H1 (cell line): ENCODE data around the gene BCAP31. TPM values are rescaled to one million over a fixed set of nuclear protein-coding genes. Genes with fewer than 3 reads are reported as not detected.

Experiments used
- CTCF ChIA-PET: fragments of 300-600 bp; sonication (Branson Sonifier 250); formaldehyde crosslinking; loops from one replicate; lab custom pipeline; 2021; ENCODE audit not compliant: partially characterized antibody; lab: Charles Lee
- POLR2A ChIA-PET: fragments of 300-600 bp; sonication (Branson Sonifier 250); formaldehyde crosslinking; loops from one replicate; lab custom pipeline; 2021; ENCODE audit warnings: inconsistent platforms; ENCODE audit not compliant: partially characterized antibody; lab: Charles Lee
- DNase-seq, 2 experiments: peaks; one replicate each; pipeline versions ENCODE4 v3.0.0 to v3.0.0-alpha.2; 2010 to 2022; ENCODE audit warnings: low spot score in 2 of 2, low read depth in 1 of 2, mixed read lengths in 1 of 2
- FAIRE-seq: peaks from 2 replicates; lab custom pipeline; 2011; peaks lifted over from hg19 to GRCh38; lab: Jason Lieb, UNC
- H2AFZ ChIP-seq: 2 replicates; pipeline ENCODE4 v1.8.1; 2012; ENCODE audit warnings: low read length, inconsistent platforms
- H2AK5ac ChIP-seq: 2 replicates; pipeline ENCODE4 v1.6.1; 2013; ENCODE audit warnings: low read depth, low read length
- H2BK120ac ChIP-seq: replicated peaks from 2 replicates; pipeline ENCODE3; 2013; ENCODE audit warnings: low read depth, low read length, inconsistent platforms
- H2BK12ac ChIP-seq: 2 replicates; pipeline ENCODE4 v1.6.1; 2013; ENCODE audit warnings: low read depth, low read length
- H2BK15ac ChIP-seq: 2 replicates; pipeline ENCODE4 v1.6.1; 2013; ENCODE audit warnings: low read length
- H2BK20ac ChIP-seq: 2 replicates; pipeline ENCODE4 v1.6.1; 2013; ENCODE audit warnings: low read length
- H2BK5ac ChIP-seq: 2 replicates; pipeline ENCODE4 v1.6.1; 2013; ENCODE audit warnings: low read depth, low read length
- H3K14ac ChIP-seq: 2 replicates; pipeline ENCODE4 v1.6.1; 2013; ENCODE audit warnings: inconsistent platforms; ENCODE audit not compliant: insufficient read length
- H3K18ac ChIP-seq: 2 replicates; pipeline ENCODE4 v1.6.1; 2013; ENCODE audit warnings: low read length; ENCODE audit errors: extremely low read depth
- H3K23ac ChIP-seq: 2 replicates; pipeline ENCODE4 v1.6.1; 2013; ENCODE audit warnings: inconsistent platforms; ENCODE audit not compliant: insufficient read length
- H3K23me2 ChIP-seq: 2 replicates; pipeline ENCODE4 v1.6.1; 2013; ENCODE audit warnings: low read depth, low read length
- H3K27ac ChIP-seq: 2 replicates; pipeline ENCODE4 v1.6.1; 2011; ENCODE audit warnings: low read depth, low read length, inconsistent platforms
- H3K27me3 ChIP-seq, 4 experiments: replicated peaks in 1 of 4; 1 replicate in 1 of 4; 2 replicates in 3 of 4; pipeline versions ENCODE4 v1.6.1 to v1.8.1; 2011 to 2013; ENCODE audit warnings: low read length in 3 of 4, mild to moderate bottlenecking in 3 of 4, inconsistent platforms in 2 of 4, mixed read lengths in 2 of 4, moderate library complexity in 1 of 4; ENCODE audit not compliant: control insufficient read depth in 3 of 4, insufficient read depth in 3 of 4; ENCODE audit errors: extremely low read depth in 1 of 4
- H3K36me3 ChIP-seq, 4 experiments: 2 replicates each; pipeline versions ENCODE4 v1.6.1 to v1.8.1; 2011 to 2013; ENCODE audit warnings: mild to moderate bottlenecking in 4 of 4, low read length in 3 of 4, moderate library complexity in 2 of 4, control low read depth in 1 of 4, inconsistent platforms in 1 of 4; ENCODE audit not compliant: insufficient read depth in 4 of 4, control insufficient read depth in 2 of 4
- H3K4ac ChIP-seq: replicated peaks from 2 replicates; pipeline ENCODE3; 2013; ENCODE audit warnings: low read length, low read depth, mixed read lengths, inconsistent platforms; ENCODE audit not compliant: insufficient read length
- H3K4me1 ChIP-seq, 4 experiments: replicated peaks in 1 of 4; 1 replicate in 1 of 4; 2 replicates in 3 of 4; pipeline versions ENCODE4 v1.6.1 to v1.8.1; 2011 to 2013; ENCODE audit warnings: low read length in 3 of 4, inconsistent platforms in 2 of 4, mixed read lengths in 1 of 4; ENCODE audit not compliant: insufficient read depth in 4 of 4, control insufficient read depth in 3 of 4
- H3K4me2 ChIP-seq, 2 experiments: 2 replicates each; pipeline versions ENCODE4 v1.6.1 to v1.8.1; 2011 to 2013; ENCODE audit warnings: low read depth in 2 of 2, low read length in 2 of 2, control low read depth in 1 of 2, inconsistent platforms in 1 of 2, mild to moderate bottlenecking in 1 of 2; ENCODE audit not compliant: insufficient read depth in 1 of 2
- H3K4me3 ChIP-seq, 4 experiments: fragments of 200-600, 300-600 bp in 1 of 4; sonication (generic), shearing (Covaris generic), sonication (Bioruptor Twin) in 1 of 4; 2 replicates each; pipeline versions ENCODE4 v1.5.1 to v1.8.1; 2011 to 2016; ENCODE audit warnings: low read length in 4 of 4, low read depth in 3 of 4, control low read depth in 2 of 4, inconsistent platforms in 2 of 4, mild to moderate bottlenecking in 2 of 4, mixed read lengths in 1 of 4, moderate library complexity in 1 of 4; ENCODE audit not compliant: insufficient read depth in 2 of 4; ENCODE audit errors: extremely low read depth in 1 of 4
- H3K56ac ChIP-seq: replicated peaks from 2 replicates; pipeline ENCODE3; 2013; ENCODE audit warnings: low read depth, mild to moderate bottlenecking, mixed read lengths, low read length, inconsistent platforms; ENCODE audit not compliant: insufficient read length
- H3K79me1 ChIP-seq: 2 replicates; pipeline ENCODE4 v1.6.1; 2013; ENCODE audit warnings: low read depth, low read length, control low read depth
- H3K79me2 ChIP-seq, 2 experiments: 2 replicates each; pipeline versions ENCODE4 v1.6.1 to v1.8.1; 2012 to 2013; ENCODE audit warnings: low read length in 2 of 2, mild to moderate bottlenecking in 2 of 2, inconsistent platforms in 1 of 2; ENCODE audit not compliant: insufficient read depth in 2 of 2, control insufficient read depth in 1 of 2
- H3K9ac ChIP-seq, 4 experiments: replicated peaks in 1 of 4; 1 replicate in 1 of 4; 2 replicates in 3 of 4; pipeline versions ENCODE4 v1.6.1 to v1.8.1; 2011 to 2013; ENCODE audit warnings: low read depth in 3 of 4, low read length in 3 of 4, control low read depth in 2 of 4, mild to moderate bottlenecking in 2 of 4, moderate library complexity in 2 of 4, inconsistent platforms in 1 of 4; ENCODE audit errors: extremely low read depth in 1 of 4
- H3K9me3 ChIP-seq, 2 experiments: 2 replicates each; pipeline versions ENCODE4 v1.6.1 to v1.8.1; 2012 to 2013; ENCODE audit warnings: mild to moderate bottlenecking in 2 of 2, moderate library complexity in 2 of 2, control low read depth in 1 of 2, inconsistent platforms in 1 of 2, low read depth in 1 of 2, low read length in 1 of 2, mixed read lengths in 1 of 2; ENCODE audit not compliant: insufficient read depth in 2 of 2
- H4K20me1 ChIP-seq, 2 experiments: replicated peaks in 1 of 2; 2 replicates each; pipeline versions ENCODE3 to v1.8.1; 2011 to 2013; ENCODE audit warnings: inconsistent platforms in 2 of 2, low read length in 2 of 2, mild to moderate bottlenecking in 1 of 2; ENCODE audit not compliant: insufficient read depth in 2 of 2, control insufficient read depth in 1 of 2
- H4K5ac ChIP-seq: 2 replicates; pipeline ENCODE4 v1.6.1; 2013; ENCODE audit warnings: low read length, low read depth, mixed read lengths, inconsistent platforms; ENCODE audit not compliant: insufficient read length
- H4K8ac ChIP-seq: 2 replicates; pipeline ENCODE4 v1.8.0; 2013; ENCODE audit warnings: mild to moderate bottlenecking, moderate library complexity, low read length, inconsistent platforms; ENCODE audit not compliant: insufficient read depth; ENCODE audit errors: extremely low read depth
- H4K91ac ChIP-seq: replicated peaks from 2 replicates; pipeline ENCODE3; 2013; ENCODE audit warnings: low read length, mixed read lengths, inconsistent platforms; ENCODE audit not compliant: insufficient read length
- BCL11A ChIP-seq, 2 experiments: IDR thresholded peaks; one replicate each; pipeline ENCODE4 v1.6.1; 2011; ENCODE audit warnings: low read depth in 2 of 2, low read length in 2 of 2, mild to moderate bottlenecking in 2 of 2
- HDAC6 ChIP-seq: IDR thresholded peaks from one replicate; pipeline ENCODE4 v1.7.1; 2012; ENCODE audit warnings: low read depth, mild to moderate bottlenecking, inconsistent platforms, low read length, moderate library complexity
- TBP ChIP-seq: IDR thresholded peaks from 2 replicates; pipeline ENCODE4 v1.6.1; 2011; ENCODE audit warnings: low read depth, low read length, improper control_type of control experiment
- WGBS, 2 experiments: shearing (Covaris generic) in 1 of 2; methylation state at CpG; one replicate each; pipeline versions ENCODE4 v1.1.6 to v1.1.7; 2013 to 2015; ENCODE audit warnings: low lambda C conversion rate in 2 of 2, mixed read lengths in 2 of 2, inconsistent platforms in 1 of 2, low coverage in 1 of 2, missing lambda C conversion rate in 1 of 2; ENCODE audit not compliant: insufficient replicate concordance in 2 of 2, insufficient coverage in 1 of 2, insufficient read length in 1 of 2; ENCODE audit errors: extremely low coverage in 1 of 2, missing lambda C conversion rate in 1 of 2; 5-methylcytosine and 5-hydroxymethylcytosine counted together
- polyA plus RNA-seq, 7 experiments: library from polyadenylated mRNA; depleted of rRNA in 3 of 7; stranded (reverse) in 5 of 7; unstranded in 2 of 7; fragments of >200 nt in 5 of 7; fragments of 200-250 nt in 2 of 7; gene quantifications; 1 replicate in 5 of 7; 2 replicates in 1 of 7; 4 replicates in 1 of 7; pipeline versions ENCODE4 v1.2.1 to v1.2.3, GENCODE V29; 2011 to 2013; ENCODE audit warnings: missing spikeins in 2 of 7, mixed read lengths in 2 of 7
- total RNA-seq: library from RNA; stranded (reverse); fragmentation: NEBNext Ultra II Directional; extraction: Animal tissue kit (Norgen Biotek cat#: 25700); gene quantifications from 2 replicates; pipeline ENCODE4 v1.2.1, GENCODE V29; 2021

BCAP31 gene
- total and polyA plus RNA-seq, 2 of the 8 experiments (the other 6 are each of a cell fraction or from before 2014, with no cell fraction given): 136 to 159 TPM

DNA sequence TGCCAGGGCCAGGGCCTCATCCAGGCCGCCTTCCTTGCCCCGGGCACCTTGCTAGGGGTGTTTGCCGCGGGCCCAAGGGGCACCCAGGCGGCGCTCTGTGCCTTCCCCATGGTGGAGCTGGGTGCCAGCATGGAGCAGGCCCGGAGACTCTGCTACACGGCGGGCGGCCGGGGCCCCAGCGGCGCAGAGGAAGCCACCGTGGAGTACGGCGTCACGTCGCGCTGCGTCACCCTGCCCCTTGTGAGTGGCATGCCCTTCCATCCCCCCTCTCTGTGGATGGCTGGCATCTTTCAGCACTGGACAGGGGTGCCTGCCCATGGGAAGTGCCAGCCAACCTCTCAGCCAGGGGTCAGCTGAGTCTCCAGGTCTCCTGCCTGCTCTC lies 43.5 kb upstream of the BCAP31 start:
- H2BK120ac ChIP-seq: no peak overlapping the region
- no peak overlapping the region for H3K4me2 ChIP-seq
- no peak overlapping the region for H3K4ac ChIP-seq
- H3K23me2 ChIP-seq: no peaks in the 10 kb centered on the region
- no peaks in the 10 kb centered on the region for H3K79me2 ChIP-seq
- H3K56ac ChIP-seq: no peak overlapping the region
- no peak overlapping the region for H4K5ac ChIP-seq
- H2BK15ac ChIP-seq: no peak overlapping the region
- no peak overlapping the region for H2AFZ ChIP-seq
- H3K14ac ChIP-seq: no peak overlapping the region
- no peaks in the 10 kb centered on the region for H3K9me3 ChIP-seq
- H3K23ac ChIP-seq: no peak overlapping the region
- H4K8ac ChIP-seq: no peak overlapping the region
- H2BK20ac ChIP-seq: no peak overlapping the region
- no peaks in the 10 kb centered on the region for H3K36me3 ChIP-seq
- no peak for DNase-seq
- H2BK5ac ChIP-seq: no peak overlapping the region
- no peak for FAIRE-seq
- H3K4me3 ChIP-seq: no peak overlapping the region
- no peak overlapping the region for H3K18ac ChIP-seq
- H4K20me1 ChIP-seq: no peaks in the 10 kb centered on the region
- H3K4me1 ChIP-seq: peaks cover 0 to 8% (median 4%) of the 10 kb centered on the region in 4 experiments; a peak in 5 of 7 replicates
- H2AK5ac ChIP-seq: no peak overlapping the region
- POLR2A ChIA-PET: interaction anchor here (0.9 to 3.0 kb wide), 4 partner anchors 11 to 204 kb away, joined by 3 to 13 read pairs (median 4); partner anchors contain the start of genes HCFC1, IDH3G and SSR4
- H2BK12ac ChIP-seq: no peak overlapping the region
- no peak overlapping the region for H4K91ac ChIP-seq
- WGBS, 2 experiments: 94% methylated on average over 11 of the region's 20 CpGs; no CpG with 5 or more reads in 1 of the 2 experiments
- no peak overlapping the region for H3K9ac ChIP-seq
- CTCF ChIA-PET: interaction anchor here (0.7 to 1.9 kb wide), 11 partner anchors 11 to 172 kb away, joined by 3 to 10 read pairs (median 4); partner anchors contain the start of gene SRPK3
- H3K27ac ChIP-seq: no peak overlapping the region
- H3K27me3 ChIP-seq: no peaks in the 10 kb centered on the region
- H3K79me1 ChIP-seq: no peaks in the 10 kb centered on the region
- TF ChIP-seq BCL11A (IDR thresholded peaks at IDR 0.05; ENCODE audit: low read depth in 2 of 2, low read length in 2 of 2) (no peak), TBP (no peak), HDAC6 (no peak)
